ENCODE data around the gene BID.
A peak's percentile ranks its signal among the peaks of the same experiment; 100 is the strongest.

The BID gene

DNA sequence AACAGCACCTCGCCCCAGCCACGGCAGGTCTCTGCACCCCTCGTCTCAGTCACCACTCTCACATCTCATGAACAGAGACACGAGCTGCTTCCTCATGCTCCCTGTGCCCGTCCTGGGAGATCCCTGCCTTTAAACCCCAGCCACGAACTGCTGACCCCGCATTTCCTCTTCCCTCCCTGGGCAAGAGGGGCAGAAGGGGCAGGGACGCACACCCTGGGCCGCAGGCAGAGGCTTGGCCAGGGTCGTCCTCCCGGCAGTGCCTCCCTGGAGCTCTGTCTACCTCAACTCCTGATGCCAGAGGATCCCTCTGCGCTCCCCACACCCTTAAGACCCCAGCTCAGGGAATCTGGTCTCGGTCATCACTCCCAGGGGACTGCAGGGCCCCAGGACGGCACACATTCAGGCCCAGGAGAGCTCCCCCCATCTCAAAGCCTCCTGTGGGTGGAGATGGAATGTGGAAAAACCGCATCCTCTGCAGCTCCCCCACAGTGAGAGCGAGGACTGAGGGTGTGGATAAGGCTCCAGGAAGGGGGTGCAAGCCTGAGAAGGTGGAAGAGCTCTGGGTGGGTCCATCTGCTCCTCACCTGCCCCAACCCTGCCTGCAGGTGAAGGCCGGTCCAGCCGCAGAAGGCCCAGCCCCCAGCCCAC, 1.2 kb downstream of the BID start:
- no CpG with 5 or more reads among the region's 18 CpGs for WGBS (ENCODE audit: extremely low coverage, insufficient coverage, low lambda C conversion rate)
- H3K36me3 ChIP-seq (ENCODE audit: control insufficient read depth, insufficient read depth, low read length) = no peaks in the 10 kb centered on the region
- no peak overlapping the region for H3K4ac ChIP-seq (ENCODE audit: low read depth, low read length)
- no peak overlapping the region for H2BK5ac ChIP-seq (ENCODE audit: low read length)
- peaks cover 10% of the 10 kb centered on the region for H3K79me1 ChIP-seq (ENCODE audit: low read length)
- H3K18ac ChIP-seq (ENCODE audit: low read length) = no peak overlapping the region
- peaks cover 16% of the 10 kb centered on the region for H3K79me2 ChIP-seq (ENCODE audit: control insufficient read depth, insufficient read depth, low read length)
- H3K27me3 ChIP-seq (ENCODE audit: insufficient read depth, low read length, poor library complexity) = no peaks in the 10 kb centered on the region
- no peak overlapping the region for H3K27ac ChIP-seq (ENCODE audit: low read depth, low read length)
- no peak overlapping the region for H3K4me3 ChIP-seq (ENCODE audit: low read length)
- H3K4me1 ChIP-seq (ENCODE audit: control insufficient read depth, low read depth, low read length) = peaks cover 7% of the 10 kb centered on the region
- H3K23ac ChIP-seq (ENCODE audit: low read length) = peak overlapping the region; percentile 66
- no peak overlapping the region for H2BK15ac ChIP-seq (replicated peaks; ENCODE audit: low read depth)
- no peak overlapping the region for H4K8ac ChIP-seq (ENCODE audit: low read depth, low read length)
- H2BK120ac ChIP-seq (ENCODE audit: low read depth, low read length) = no peak overlapping the region
- no peak for DNase-seq
- H3K4me2 ChIP-seq (ENCODE audit: low read length) = peak overlapping the region; percentile 91
- peak overlapping the region; percentile 70 for H3K9ac ChIP-seq (ENCODE audit: low read length)
- no peak overlapping the region for H2AK5ac ChIP-seq (ENCODE audit: low read length)
- H3K56ac ChIP-seq (ENCODE audit: low read length) = peak overlapping the region; percentile 91
- H4K5ac ChIP-seq (ENCODE audit: low read length) = no peak overlapping the region

DNA sequence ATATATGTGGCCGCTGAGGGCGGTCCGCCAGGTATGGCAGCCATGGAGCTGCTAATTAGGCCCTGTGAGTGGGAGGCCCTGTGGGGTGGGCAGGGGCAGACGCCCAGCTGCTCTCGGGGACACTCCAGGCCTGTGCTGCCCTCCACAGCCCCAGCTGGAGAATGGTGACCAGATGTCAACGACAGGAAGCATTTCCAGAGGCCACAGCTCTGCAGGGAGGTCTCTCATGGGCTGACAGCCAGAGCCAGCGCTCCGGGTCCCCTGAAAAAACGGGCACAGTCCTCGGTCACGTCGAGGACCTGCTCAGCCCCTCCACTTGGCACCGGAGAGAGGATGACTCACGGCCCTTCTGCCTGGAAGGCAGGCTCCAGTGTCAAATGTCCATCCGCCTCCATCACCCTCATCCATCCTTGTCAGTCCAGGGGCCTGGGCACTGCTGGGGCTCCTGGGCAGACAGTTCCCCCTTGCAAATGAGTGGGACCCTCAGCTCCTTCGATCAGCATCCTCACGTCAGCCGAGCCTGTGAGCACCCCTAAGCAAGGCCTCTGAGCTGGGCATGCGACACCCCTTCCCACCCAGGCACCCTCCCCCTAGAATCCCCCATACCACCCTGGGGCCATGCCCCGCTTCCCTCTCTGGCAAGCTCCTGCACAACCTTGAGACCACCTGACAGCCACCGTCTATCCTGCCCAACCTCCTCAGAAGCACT, 1.9 kb downstream of the BID start:
- no peak overlapping the region for H2BK120ac ChIP-seq (ENCODE audit: low read depth, low read length)
- H2BK5ac ChIP-seq (ENCODE audit: low read length) = no peak overlapping the region
- H4K5ac ChIP-seq (ENCODE audit: low read length) = no peak overlapping the region
- peak overlapping the region; percentile 70 for H3K9ac ChIP-seq (ENCODE audit: low read length)
- H3K79me1 ChIP-seq (ENCODE audit: low read length) = peaks cover 10% of the 10 kb centered on the region
- H4K8ac ChIP-seq (ENCODE audit: low read depth, low read length) = no peak overlapping the region
- H3K27ac ChIP-seq (ENCODE audit: low read depth, low read length) = no peak overlapping the region
- peaks cover 7% of the 10 kb centered on the region for H3K4me1 ChIP-seq (ENCODE audit: control insufficient read depth, low read depth, low read length)
- no CpG with 5 or more reads among the region's 21 CpGs for WGBS (ENCODE audit: extremely low coverage, insufficient coverage, low lambda C conversion rate)
- H3K23ac ChIP-seq (ENCODE audit: low read length) = peak overlapping the region; percentile 45
- H3K56ac ChIP-seq (ENCODE audit: low read length) = peak overlapping the region; percentile 91
- no peak for DNase-seq
- H3K18ac ChIP-seq (ENCODE audit: low read length) = no peak overlapping the region
- no peak overlapping the region for H2BK15ac ChIP-seq (replicated peaks; ENCODE audit: low read depth)
- no peaks in the 10 kb centered on the region for H3K27me3 ChIP-seq (ENCODE audit: insufficient read depth, low read length, poor library complexity)
- H3K4ac ChIP-seq (ENCODE audit: low read depth, low read length) = no peak overlapping the region
- H3K4me3 ChIP-seq (ENCODE audit: low read length) = no peak overlapping the region
- H2AK5ac ChIP-seq (ENCODE audit: low read length) = no peak overlapping the region
- no peaks in the 10 kb centered on the region for H3K36me3 ChIP-seq (ENCODE audit: control insufficient read depth, insufficient read depth, low read length)
- H3K4me2 ChIP-seq (ENCODE audit: low read length) = no peak overlapping the region
- peaks cover 16% of the 10 kb centered on the region for H3K79me2 ChIP-seq (ENCODE audit: control insufficient read depth, insufficient read depth, low read length)

DNA sequence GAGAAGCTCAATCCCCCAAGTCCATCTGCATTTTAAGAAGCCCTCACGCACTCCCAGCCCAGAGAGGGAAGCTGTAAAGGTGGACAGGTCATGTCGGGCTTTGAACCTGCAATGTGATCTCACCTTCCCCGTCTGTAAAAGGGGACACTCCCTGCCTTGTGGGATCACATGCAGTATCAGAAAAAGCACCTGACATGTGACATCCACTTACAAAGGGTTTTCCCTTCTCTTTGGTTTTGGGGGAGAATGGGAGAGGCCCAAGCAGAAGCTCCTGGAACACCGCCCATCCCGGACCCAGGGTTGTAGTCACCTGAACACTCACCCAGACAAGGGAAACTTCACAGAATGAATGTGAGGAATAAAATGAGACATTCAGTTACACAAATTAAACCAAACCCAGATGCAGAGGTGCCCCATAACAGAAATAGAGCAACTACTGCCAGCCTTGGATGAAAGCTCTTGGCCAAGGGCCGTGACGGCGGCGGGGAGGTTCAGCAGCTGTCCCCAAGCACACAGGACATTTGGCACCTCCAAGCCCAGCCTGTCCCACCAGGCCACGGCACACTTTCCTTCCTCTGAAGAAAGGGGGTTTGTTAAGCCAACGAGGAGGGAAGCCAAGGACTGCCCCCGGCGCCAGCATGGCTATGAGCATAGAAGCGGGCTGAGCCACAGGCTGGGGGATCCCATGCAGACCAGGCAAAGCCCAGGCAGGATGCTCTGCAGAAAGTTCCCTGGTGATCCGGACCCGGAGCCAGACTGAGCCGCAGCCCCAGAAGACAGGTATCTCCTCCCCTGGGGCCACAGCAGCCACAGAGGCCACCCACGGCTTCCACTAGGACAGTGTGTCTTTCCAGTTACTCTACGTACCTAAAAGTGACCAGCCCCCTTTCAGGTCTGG, 3.8 kb downstream of the BID start:
- no peak overlapping the region for H4K8ac ChIP-seq (ENCODE audit: low read depth, low read length)
- H3K4me2 ChIP-seq (ENCODE audit: low read length) = no peak overlapping the region
- no peak overlapping the region for H3K4me3 ChIP-seq (ENCODE audit: low read length)
- no peak overlapping the region for H2AK5ac ChIP-seq (ENCODE audit: low read length)
- no peak overlapping the region for H3K23ac ChIP-seq (ENCODE audit: low read length)
- H3K18ac ChIP-seq (ENCODE audit: low read length) = no peak overlapping the region
- peak overlapping the region; percentile 15 for H3K56ac ChIP-seq (ENCODE audit: low read length)
- H3K36me3 ChIP-seq (ENCODE audit: control insufficient read depth, insufficient read depth, low read length) = no peaks in the 10 kb centered on the region
- H3K79me2 ChIP-seq (ENCODE audit: control insufficient read depth, insufficient read depth, low read length) = peaks cover 16% of the 10 kb centered on the region
- H3K79me1 ChIP-seq (ENCODE audit: low read length) = peaks cover 10% of the 10 kb centered on the region
- no peaks in the 10 kb centered on the region for H3K27me3 ChIP-seq (ENCODE audit: insufficient read depth, low read length, poor library complexity)
- H3K9ac ChIP-seq (ENCODE audit: low read length) = no peak overlapping the region
- no peak for DNase-seq
- H2BK5ac ChIP-seq (ENCODE audit: low read length) = no peak overlapping the region
- H2BK120ac ChIP-seq (ENCODE audit: low read depth, low read length) = no peak overlapping the region
- H3K27ac ChIP-seq (ENCODE audit: low read depth, low read length) = no peak overlapping the region
- H3K4me1 ChIP-seq (ENCODE audit: control insufficient read depth, low read depth, low read length) = peaks cover 7% of the 10 kb centered on the region
- H2BK15ac ChIP-seq (replicated peaks; ENCODE audit: low read depth) = no peak overlapping the region
- H3K4ac ChIP-seq (ENCODE audit: low read depth, low read length) = no peak overlapping the region
- H4K5ac ChIP-seq (ENCODE audit: low read length) = no peak overlapping the region
- WGBS (ENCODE audit: extremely low coverage, insufficient coverage, low lambda C conversion rate) = no CpG with 5 or more reads among the region's 19 CpGs

DNA sequence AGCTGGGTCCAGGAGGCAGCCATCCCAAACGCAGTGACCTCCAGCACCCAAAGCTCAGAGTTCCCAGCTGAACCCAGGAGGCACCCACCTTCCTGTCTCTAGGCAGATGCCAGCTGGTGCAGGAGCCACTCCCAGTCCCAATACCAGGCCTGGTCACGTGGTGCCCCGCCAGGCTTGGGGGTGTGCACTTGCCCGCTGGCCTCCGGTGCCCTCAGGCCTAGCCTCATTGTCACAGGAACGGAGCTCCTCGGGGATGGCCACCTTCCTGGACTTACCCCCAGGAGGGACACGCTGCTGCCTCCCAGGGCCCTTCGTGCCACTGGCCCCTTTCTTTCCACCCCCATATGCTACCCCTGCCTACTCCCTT, 4.6 kb downstream of the BID start:
- no CpG with 5 or more reads among the region's 9 CpGs for WGBS (ENCODE audit: extremely low coverage, insufficient coverage, low lambda C conversion rate)
- Histone ChIP-seq H3K79me1 (ENCODE audit: low read length) (peaks cover 10% of the 10 kb centered on the region), H2BK15ac (replicated peaks; ENCODE audit: low read depth) (no peak overlapping the region), H3K23ac (ENCODE audit: low read length) (no peak overlapping the region), H4K8ac (ENCODE audit: low read depth, low read length) (no peak overlapping the region), H3K36me3 (ENCODE audit: control insufficient read depth, insufficient read depth, low read length) (no peaks in the 10 kb centered on the region), H3K27me3 (ENCODE audit: insufficient read depth, low read length, poor library complexity) (no peaks in the 10 kb centered on the region), H3K27ac (ENCODE audit: low read depth, low read length) (no peak overlapping the region), H3K56ac (ENCODE audit: low read length) (no peak overlapping the region), H3K79me2 (ENCODE audit: control insufficient read depth, insufficient read depth, low read length) (peaks cover 16% of the 10 kb centered on the region), H2BK120ac (ENCODE audit: low read depth, low read length) (no peak overlapping the region), H3K9ac (ENCODE audit: low read length) (no peak overlapping the region), H2BK5ac (ENCODE audit: low read length) (no peak overlapping the region), H3K4ac (ENCODE audit: low read depth, low read length) (no peak overlapping the region), H4K5ac (ENCODE audit: low read length) (no peak overlapping the region), H2AK5ac (ENCODE audit: low read length) (no peak overlapping the region), H3K4me3 (ENCODE audit: low read length) (no peak overlapping the region), H3K18ac (ENCODE audit: low read length) (no peak overlapping the region), H3K4me1 (ENCODE audit: control insufficient read depth, low read depth, low read length) (peaks cover 7% of the 10 kb centered on the region), H3K4me2 (ENCODE audit: low read length) (no peak overlapping the region)
- DNase-seq = no peak

DNA sequence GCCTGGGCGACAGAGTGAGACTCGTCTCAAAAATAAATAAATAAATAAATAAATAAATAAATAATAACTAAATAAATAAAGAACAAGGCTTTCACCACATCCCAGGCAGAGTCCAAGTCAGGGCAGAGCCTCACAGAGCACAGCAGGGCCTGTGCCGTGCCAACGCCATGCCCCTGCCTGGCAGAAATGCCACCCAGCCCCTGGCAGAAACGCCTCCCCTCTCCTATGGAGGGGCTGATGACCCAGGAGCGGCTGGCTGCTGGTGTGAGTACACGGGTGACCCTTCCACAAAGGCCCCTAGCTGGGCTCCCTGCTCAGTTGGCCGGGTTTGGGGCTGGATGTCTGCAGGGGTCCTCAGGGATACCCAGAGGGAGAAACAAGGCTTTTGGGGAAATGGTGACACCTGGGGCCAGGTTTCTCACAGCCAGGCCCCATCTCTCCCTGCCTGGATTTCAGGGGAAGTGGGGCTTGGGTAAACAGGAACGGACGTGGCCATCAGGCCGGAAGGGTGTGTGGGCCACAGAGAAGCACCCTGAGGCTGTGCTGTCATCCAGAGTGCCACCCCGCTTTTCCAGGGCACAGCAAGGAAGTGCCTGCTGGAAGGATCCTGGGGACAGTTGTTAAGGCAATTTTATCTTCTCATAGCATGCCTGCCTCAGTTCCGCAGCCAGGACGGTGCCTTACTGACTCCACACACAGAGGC, 5.1 kb downstream of the BID start:
- peaks cover 7% of the 10 kb centered on the region for H3K4me1 ChIP-seq (ENCODE audit: control insufficient read depth, low read depth, low read length)
- no peaks in the 10 kb centered on the region for H3K36me3 ChIP-seq (ENCODE audit: control insufficient read depth, insufficient read depth, low read length)
- no peak overlapping the region for H3K56ac ChIP-seq (ENCODE audit: low read length)
- no peak overlapping the region for H2BK5ac ChIP-seq (ENCODE audit: low read length)
- no peak overlapping the region for H3K4ac ChIP-seq (ENCODE audit: low read depth, low read length)
- DNase-seq = no peak
- no peak overlapping the region for H2AK5ac ChIP-seq (ENCODE audit: low read length)
- H4K5ac ChIP-seq (ENCODE audit: low read length) = no peak overlapping the region
- H2BK120ac ChIP-seq (ENCODE audit: low read depth, low read length) = no peak overlapping the region
- H2BK15ac ChIP-seq (replicated peaks; ENCODE audit: low read depth) = no peak overlapping the region
- no peak overlapping the region for H3K9ac ChIP-seq (ENCODE audit: low read length)
- H3K79me2 ChIP-seq (ENCODE audit: control insufficient read depth, insufficient read depth, low read length) = peaks cover 16% of the 10 kb centered on the region
- H3K27ac ChIP-seq (ENCODE audit: low read depth, low read length) = no peak overlapping the region
- H3K23ac ChIP-seq (ENCODE audit: low read length) = no peak overlapping the region
- H4K8ac ChIP-seq (ENCODE audit: low read depth, low read length) = no peak overlapping the region
- H3K4me3 ChIP-seq (ENCODE audit: low read length) = no peak overlapping the region
- H3K4me2 ChIP-seq (ENCODE audit: low read length) = no peak overlapping the region
- peaks cover 10% of the 10 kb centered on the region for H3K79me1 ChIP-seq (ENCODE audit: low read length)
- no peak overlapping the region for H3K18ac ChIP-seq (ENCODE audit: low read length)
- H3K27me3 ChIP-seq (ENCODE audit: insufficient read depth, low read length, poor library complexity) = no peaks in the 10 kb centered on the region
- WGBS (ENCODE audit: extremely low coverage, insufficient coverage, low lambda C conversion rate) = no CpG with 5 or more reads among the region's 14 CpGs
